ENCODE data around the gene ZDHHC12. TPM values are rescaled to one million over a fixed set of nuclear protein-coding genes. Genes with fewer than 3 reads are reported as not detected.

The ZDHHC12 gene
- total and polyA plus RNA-seq, 2 of the 13 experiments (the other 11 are each of a cell fraction or from before 2014, with no cell fraction given), result 25.4 to 28.0 TPM

DNA sequence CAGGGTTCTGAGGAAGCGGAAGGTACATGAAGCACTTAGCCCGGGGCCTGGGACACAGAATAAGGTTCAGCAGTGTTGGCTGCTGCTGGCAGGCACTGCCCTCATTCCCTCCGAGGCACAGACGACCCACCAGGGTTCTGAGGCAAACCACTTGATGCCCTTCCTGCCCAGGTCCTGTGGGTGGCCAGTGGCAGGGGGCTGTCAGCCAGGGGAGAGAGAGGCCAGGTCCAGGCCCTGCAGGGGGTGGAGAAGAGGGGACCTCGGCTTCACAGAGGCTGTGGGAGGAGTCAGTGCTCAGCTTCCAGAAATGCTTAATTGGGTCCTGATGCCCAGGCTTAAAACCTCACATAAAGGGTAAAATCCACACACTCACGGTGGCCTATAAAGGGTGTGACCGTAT is 4.4 kb upstream of the ZDHHC12 start:
- WGBS (ENCODE audit: low lambda C conversion rate), result 85% methylated on average over 6 of the region's 7 CpGs
- FAIRE-seq (no peak), ATAC-seq (no peak), DNase-seq (ENCODE audit: low spot score) (no peak)
- intact Hi-C loops (cut with micrococcal nuclease; ENCODE audit: unreplicated experiment), result no loop called here
- Histone ChIP-seq H3K9me3 (ENCODE audit: low read length) (no peaks in the 10 kb centered on the region), H4K20me1 (ENCODE audit: insufficient read depth, low read length) (no peaks in the 10 kb centered on the region), H3K27me3 (ENCODE audit: control insufficient read depth in 1 of 2, insufficient read depth in 2 of 2, low read length in 2 of 2) (no peaks in the 10 kb centered on the region), H3K79me2 (ENCODE audit: insufficient read depth, low read length) (peaks cover 7% of the 10 kb centered on the region), H2AFZ (ENCODE audit: low read length) (no peak overlapping the region), H3K4me3 (replicated peaks in 1 of 3; ENCODE audit: insufficient read depth in 1 of 3, low read depth in 2 of 3, low read length in 3 of 3) (no peak overlapping the region), H3K9ac (ENCODE audit: insufficient read depth, low read depth, low read length) (no peak overlapping the region), H3K27ac (ENCODE audit: extremely low read length, insufficient read depth, low read length) (no peak overlapping the region), H3K36me3 (replicated peaks in 1 of 2; ENCODE audit: control insufficient read depth in 1 of 2, insufficient read depth in 2 of 2, low read length in 2 of 2) (no peaks in the 10 kb centered on the region), H3K4me2 (ENCODE audit: low read depth, low read length) (no peak overlapping the region), H3K4me1 (ENCODE audit: insufficient read depth, low read length) (peaks cover 41% of the 10 kb centered on the region)
- no TSS peak for BruUV-seq (replicated peaks)
- CTCF ChIA-PET (ENCODE audit: low intra/inter-chr PET ratio, low total read pairs), result no interaction called here
- in situ Hi-C loops (cut with HindIII; ENCODE audit: extremely low pct_ligation_motif_present, low pct_unique_long_range_greater_than_20kb), result no loop called here
- POLR2A ChIA-PET, result no interaction called here
- TF ChIP-seq SRY (CRISPR knock-in tag; IDR thresholded peaks at IDR 0.05) (no peak), ZFP36L2 (CRISPR knock-in tag; IDR thresholded peaks at IDR 0.05) (no peak), RARG (CRISPR knock-in tag; IDR thresholded peaks at IDR 0.05; ENCODE audit: low read depth) (no peak), MYNN (CRISPR knock-in tag; IDR thresholded peaks at IDR 0.05; ENCODE audit: low read depth) (no peak), TEAD2 (CRISPR knock-in tag; IDR thresholded peaks at IDR 0.05) (no peak), ATF7 (IDR thresholded peaks at IDR 0.05) (no peak), ATF7 (CRISPR knock-in tag; IDR thresholded peaks at IDR 0.05) (no peak), KAT8 (CRISPR knock-in tag; IDR thresholded peaks at IDR 0.05) (no peak), ZNF44 (CRISPR knock-in tag; IDR thresholded peaks at IDR 0.05) (no peak), ZSCAN12 (CRISPR knock-in tag; IDR thresholded peaks at IDR 0.05) (no peak), NKX3-1 (CRISPR knock-in tag; IDR thresholded peaks at IDR 0.05) (no peak), RNF2 (conservative IDR thresholded peaks at IDR 0.05; ENCODE audit: low read depth) (no peak), DPF2 (CRISPR knock-in tag; IDR thresholded peaks at IDR 0.05; ENCODE audit: borderline replicate concordance, low read depth) (no peak), CBX2 (IDR thresholded peaks at IDR 0.05; ENCODE audit: low read depth, low read length) (no peak), CBX2 (CRISPR knock-in tag; IDR thresholded peaks at IDR 0.05; ENCODE audit: low read depth) (no peak), MTA3 (CRISPR knock-in tag; IDR thresholded peaks at IDR 0.05) (no peak), CEBPB (IDR thresholded peaks at IDR 0.05; ENCODE audit: borderline replicate concordance, low read depth, low read length) (no peak)
- TF ChIP-seq, protein P1, sequence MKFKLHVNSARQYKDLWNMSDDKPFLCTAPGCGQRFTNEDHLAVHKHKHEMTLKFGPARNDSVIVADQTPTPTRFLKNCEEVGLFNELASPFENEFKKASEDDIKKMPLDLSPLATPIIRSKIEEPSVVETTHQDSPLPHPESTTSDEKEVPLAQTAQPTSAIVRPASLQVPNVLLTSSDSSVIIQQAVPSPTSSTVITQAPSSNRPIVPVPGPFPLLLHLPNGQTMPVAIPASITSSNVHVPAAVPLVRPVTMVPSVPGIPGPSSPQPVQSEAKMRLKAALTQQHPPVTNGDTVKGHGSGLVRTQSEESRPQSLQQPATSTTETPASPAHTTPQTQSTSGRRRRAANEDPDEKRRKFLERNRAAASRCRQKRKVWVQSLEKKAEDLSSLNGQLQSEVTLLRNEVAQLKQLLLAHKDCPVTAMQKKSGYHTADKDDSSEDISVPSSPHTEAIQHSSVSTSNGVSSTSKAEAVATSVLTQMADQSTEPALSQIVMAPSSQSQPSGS (CRISPR knock-in tag; IDR thresholded peaks at IDR 0.05), result no peak
- TF ChIP-seq, protein P2, sequence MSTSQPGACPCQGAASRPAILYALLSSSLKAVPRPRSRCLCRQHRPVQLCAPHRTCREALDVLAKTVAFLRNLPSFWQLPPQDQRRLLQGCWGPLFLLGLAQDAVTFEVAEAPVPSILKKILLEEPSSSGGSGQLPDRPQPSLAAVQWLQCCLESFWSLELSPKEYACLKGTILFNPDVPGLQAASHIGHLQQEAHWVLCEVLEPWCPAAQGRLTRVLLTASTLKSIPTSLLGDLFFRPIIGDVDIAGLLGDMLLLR (CRISPR knock-in tag; IDR thresholded peaks at IDR 0.05), result no peak

All from HepG2 (cell line).